ENCODE data around the gene MAP3K9. TPM values are rescaled to one million over a fixed set of nuclear protein-coding genes. Genes with fewer than 3 reads are reported as not detected.
A peak's percentile ranks its signal among the peaks of the same experiment; 100 is the strongest.

The MAP3K9 gene
- total RNA-seq, 2 donors from 2014 or later = 2.0 to 2.7 TPM

- no peak for ATAC-seq
- intact Hi-C loops (cut with DNase I) = no loop called here
Observed at GRCh38 chr14:70742316-70742715, 67.0 kb downstream of the MAP3K9 start.

GRCh38 chr14:70741482-70741881 lies 67.8 kb downstream of the MAP3K9 start:
- DNase-seq (no peak), ATAC-seq (no peak)
- intact Hi-C loops (cut with DNase I) = no loop called here

More at GRCh38 chr14:70742316-70742715, 67.0 kb downstream of the MAP3K9 start:
- DNase-seq = no peak

- no peak for ATAC-seq
Observed at GRCh38 chr14:70735043-70735442, 74.3 kb downstream of the MAP3K9 start.

GRCh38 chr14:70731447-70732239 lies 77.7 kb downstream of the MAP3K9 start:
- ATAC-seq = no peak
- intact Hi-C loops (cut with DNase I) = no loop called here
- no peak for DNase-seq

More at GRCh38 chr14:70735043-70735442, 74.3 kb downstream of the MAP3K9 start:
- no peak for DNase-seq
- intact Hi-C loops (cut with DNase I) = no loop called here

GRCh38 chr14:70730393-70730792 lies 78.9 kb downstream of the MAP3K9 start:
- DNase-seq = no peak
- no peak for ATAC-seq
- intact Hi-C loops (cut with DNase I) = no loop called here

GRCh38 chr14:70726651-70727375 lies 82.5 kb downstream of the MAP3K9 start:
- DNase-seq (no peak), ATAC-seq (peak; percentile 47 to 50)
- intact Hi-C loops (cut with DNase I) = no loop called here

- intact Hi-C loops (cut with DNase I) = no loop called here
- ATAC-seq (no peak), DNase-seq (no peak)
Observed at GRCh38 chr14:70724944-70725343, 84.4 kb downstream of the MAP3K9 start.

GRCh38 chr14:70724110-70724509 lies 85.2 kb downstream of the MAP3K9 start:
- intact Hi-C loops (cut with DNase I) = no loop called here
- DNase-seq (no peak), ATAC-seq (no peak)

GRCh38 chr14:70723276-70723675 lies 86.0 kb downstream of the MAP3K9 start:
- intact Hi-C loops (cut with DNase I) = no loop called here
- DNase-seq (no peak), ATAC-seq (no peak)

- DNase-seq (no peak), ATAC-seq (no peak)
- intact Hi-C loops (cut with DNase I) = no loop called here
Observed at GRCh38 chr14:70722418-70722817, 86.9 kb downstream of the MAP3K9 start.

GRCh38 chr14:70721542-70721941 lies 87.8 kb downstream of the MAP3K9 start:
- ATAC-seq = no peak
- intact Hi-C loops (cut with DNase I) = no loop called here
- no peak for DNase-seq

- ATAC-seq (no peak), DNase-seq (no peak)
- intact Hi-C loops (cut with DNase I) = no loop called here
Observed at GRCh38 chr14:70718383-70719118, 90.8 kb downstream of the MAP3K9 start.

GRCh38 chr14:70716958-70717357 lies 92.4 kb downstream of the MAP3K9 start:
- intact Hi-C loops (cut with DNase I) = no loop called here
- ATAC-seq = no peak

GRCh38 chr14:70716483-70716882 lies 92.8 kb downstream of the MAP3K9 start:
- intact Hi-C loops (cut with DNase I) = no loop called here
- DNase-seq = no peak
- ATAC-seq = no peak

More at GRCh38 chr14:70716958-70717357, 92.4 kb downstream of the MAP3K9 start:
- no peak for DNase-seq

GRCh38 chr14:70714055-70714550 lies 95.2 kb downstream of the MAP3K9 start:
- DNase-seq (peak; percentile 49), ATAC-seq (peak; percentile 24 to 44)
- intact Hi-C loops (cut with DNase I) = no loop called here

GRCh38 chr14:70713511-70713916 lies 95.8 kb downstream of the MAP3K9 start:
- no peak for DNase-seq
- intact Hi-C loops (cut with DNase I) = loop anchor here in 1 of 2 donors (2.0 kb wide), 1 partner anchor 93 kb away; no protein-coding TSS in a partner anchor
- peak; percentile 15 to 59 for ATAC-seq

GRCh38 chr14:70713096-70713495 lies 96.2 kb downstream of the MAP3K9 start:
- ATAC-seq = no peak
- DNase-seq = no peak
- intact Hi-C loops (cut with DNase I) = loop anchor here in 1 of 2 donors (2.0 kb wide), 1 partner anchor 92 kb away; no protein-coding TSS in a partner anchor

GRCh38 chr14:70711451-70711850 lies 97.9 kb downstream of the MAP3K9 start:
- ATAC-seq (no peak), DNase-seq (no peak)
- intact Hi-C loops (cut with DNase I) = no loop called here

- DNase-seq = no peak
Observed at GRCh38 chr14:70709726-70710382, 99.5 kb downstream of the MAP3K9 start.

More at GRCh38 chr14:70709726-70710382, 99.5 kb downstream of the MAP3K9 start:
- ATAC-seq = no peak
- intact Hi-C loops (cut with DNase I) = loop anchor here in 1 of 2 donors (5.0 kb wide), 1 partner anchor 83 kb away; no protein-coding TSS in a partner anchor

All from left cardiac atrium (tissue), 4 donors.